ENCODE results near the gene DEPDC1B.

DEPDC1B gene

DNA sequence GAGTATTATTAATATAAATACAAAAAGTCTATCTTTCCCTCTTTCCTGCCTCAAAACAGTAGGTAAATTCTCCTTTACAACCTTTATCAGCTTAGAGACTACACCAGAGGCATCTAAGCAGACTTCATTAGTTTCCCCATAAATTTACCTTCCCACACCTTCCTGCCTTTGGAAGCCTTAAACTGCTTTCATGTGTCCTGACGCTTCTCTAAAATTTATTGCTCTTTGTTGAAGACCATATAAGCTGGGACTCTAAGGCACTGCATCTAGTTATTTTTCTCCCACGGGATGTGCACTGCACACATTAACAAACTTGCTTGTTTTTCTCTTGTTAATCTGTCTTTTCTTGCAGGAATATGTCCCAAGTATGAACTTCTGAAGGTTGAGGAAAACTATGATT, 51.8 kb downstream of the DEPDC1B start:
- TF ChIP-seq, protein P1, sequence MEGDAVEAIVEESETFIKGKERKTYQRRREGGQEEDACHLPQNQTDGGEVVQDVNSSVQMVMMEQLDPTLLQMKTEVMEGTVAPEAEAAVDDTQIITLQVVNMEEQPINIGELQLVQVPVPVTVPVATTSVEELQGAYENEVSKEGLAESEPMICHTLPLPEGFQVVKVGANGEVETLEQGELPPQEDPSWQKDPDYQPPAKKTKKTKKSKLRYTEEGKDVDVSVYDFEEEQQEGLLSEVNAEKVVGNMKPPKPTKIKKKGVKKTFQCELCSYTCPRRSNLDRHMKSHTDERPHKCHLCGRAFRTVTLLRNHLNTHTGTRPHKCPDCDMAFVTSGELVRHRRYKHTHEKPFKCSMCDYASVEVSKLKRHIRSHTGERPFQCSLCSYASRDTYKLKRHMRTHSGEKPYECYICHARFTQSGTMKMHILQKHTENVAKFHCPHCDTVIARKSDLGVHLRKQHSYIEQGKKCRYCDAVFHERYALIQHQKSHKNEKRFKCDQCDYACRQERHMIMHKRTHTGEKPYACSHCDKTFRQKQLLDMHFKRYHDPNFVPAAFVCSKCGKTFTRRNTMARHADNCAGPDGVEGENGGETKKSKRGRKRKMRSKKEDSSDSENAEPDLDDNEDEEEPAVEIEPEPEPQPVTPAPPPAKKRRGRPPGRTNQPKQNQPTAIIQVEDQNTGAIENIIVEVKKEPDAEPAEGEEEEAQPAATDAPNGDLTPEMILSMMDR (IDR thresholded peaks at IDR 0.05), result no peak

DNA sequence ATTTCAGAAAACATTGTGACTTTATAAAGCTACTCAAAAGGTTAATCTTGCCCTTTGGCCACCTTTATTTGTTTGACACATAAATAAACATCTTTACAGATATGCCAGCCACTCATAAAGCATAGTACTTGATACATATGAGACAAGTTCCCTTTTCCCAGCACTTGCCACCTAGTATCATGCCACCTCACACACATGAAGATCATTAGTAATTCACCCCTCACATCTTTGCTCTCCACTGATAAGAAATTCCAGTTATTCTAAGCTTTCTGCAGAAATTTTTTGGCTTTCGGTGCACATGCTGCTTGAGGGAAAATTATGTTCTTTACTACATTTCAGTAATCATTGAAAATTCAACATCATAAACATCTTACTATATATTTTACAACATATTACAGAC, 59.1 kb downstream of the DEPDC1B start:
- TF ChIP-seq, protein P1 (IDR thresholded peaks at IDR 0.05), result no peak

DNA sequence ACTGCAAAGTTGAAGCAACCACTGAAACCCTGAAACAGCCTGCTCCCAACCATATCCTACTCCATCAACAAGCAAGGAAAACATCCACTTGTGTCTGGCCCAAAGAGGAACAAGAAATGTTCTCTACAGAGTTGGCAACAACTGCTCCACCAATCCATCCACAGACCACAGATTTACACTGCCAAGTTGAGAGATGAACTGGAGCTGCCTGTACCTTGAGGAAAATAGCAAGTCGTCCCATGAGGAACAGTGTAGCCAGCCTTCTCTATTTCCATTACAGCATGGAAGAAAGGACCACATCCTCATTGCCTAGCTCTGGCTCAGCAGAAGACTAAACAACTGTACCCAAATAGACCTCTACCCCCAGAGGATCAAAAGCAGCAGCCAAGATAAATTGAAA, 60.4 kb downstream of the DEPDC1B start:
- TF ChIP-seq, protein P1 (IDR thresholded peaks at IDR 0.05), result no peak

- TF ChIP-seq, protein P1 (IDR thresholded peaks at IDR 0.05), result no peak
These were observed 61.7 kb downstream of the DEPDC1B start for GRCh38 chr5:60638300-60638699.

- TF ChIP-seq, protein P1 (IDR thresholded peaks at IDR 0.05), result no peak
These were observed 63.3 kb downstream of the DEPDC1B start for GRCh38 chr5:60636644-60637043.

- TF ChIP-seq, protein P1 (IDR thresholded peaks at IDR 0.05), result no peak
These were observed 64.0 kb downstream of the DEPDC1B start for GRCh38 chr5:60636001-60636400.

DNA sequence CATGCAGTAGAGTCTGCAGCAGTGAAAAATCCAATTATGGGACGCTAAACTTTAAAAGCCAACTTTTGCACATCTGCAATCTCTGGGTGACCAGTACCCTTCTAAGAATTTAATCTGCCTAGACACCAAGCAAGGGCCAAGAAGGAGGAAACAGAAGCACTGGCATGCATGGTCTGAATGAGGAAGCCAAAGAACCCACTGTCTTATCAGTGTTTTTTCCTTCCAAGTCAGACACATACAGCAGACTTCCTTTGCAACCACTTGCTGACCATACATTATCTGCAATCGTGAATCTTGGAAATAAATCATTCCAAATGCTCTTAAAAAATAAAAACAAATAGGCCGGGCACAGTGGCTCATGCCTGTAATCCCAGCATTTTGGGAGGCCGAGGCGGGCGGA, 65.9 kb downstream of the DEPDC1B start:
- TF ChIP-seq, protein P1 (IDR thresholded peaks at IDR 0.05), result no peak

DNA sequence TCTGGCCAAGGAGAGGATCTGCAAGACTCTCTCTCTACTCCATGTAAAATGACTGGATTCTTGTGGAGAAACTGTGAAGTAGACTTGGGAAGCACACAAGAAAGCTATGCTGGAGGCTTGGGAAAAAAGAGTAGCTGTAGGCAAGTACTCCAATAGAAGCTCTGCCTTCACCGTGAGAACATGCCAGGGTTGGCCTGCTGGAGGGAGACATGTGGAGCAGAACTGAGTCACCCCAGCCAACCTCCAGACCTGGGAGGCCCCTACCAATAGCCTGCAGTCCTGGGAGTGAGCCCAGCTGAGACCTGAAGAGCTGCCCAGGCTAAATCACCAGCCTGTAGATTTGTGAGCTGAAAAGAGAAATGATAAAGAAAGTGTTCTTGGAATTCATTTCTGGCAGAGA, 66.6 kb downstream of the DEPDC1B start:
- TF ChIP-seq, protein P1 (IDR thresholded peaks at IDR 0.05), result no peak

Measured in LNCAP (cell line).